ENCODE results near the gene KCNK7.

The KCNK7 gene

GRCh38 chr11:65607614-65608426 lies 12.2 kb upstream of the KCNK7 start:
- ATAC-seq = no peak; the same call in 1 of the 3 replicates
- no peak for TF ChIP-seq ARNTL (CRISPR knock-in tag; IDR thresholded peaks at IDR 0.05; ENCODE audit: borderline replicate concordance, low read depth)
- no peak for TF ChIP-seq TOX (CRISPR knock-in tag; IDR thresholded peaks at IDR 0.05; ENCODE audit: borderline replicate concordance)
- TF ChIP-seq CREB5 (CRISPR knock-in tag; IDR thresholded peaks at IDR 0.05; ENCODE audit: low read depth) = no peak
- TF ChIP-seq PATZ1 (CRISPR knock-in tag; IDR thresholded peaks at IDR 0.05; ENCODE audit: borderline replicate concordance) = no peak
- TF ChIP-seq GLIS3 (CRISPR knock-in tag; IDR thresholded peaks at IDR 0.05) = no peak
- no peak for TF ChIP-seq TCF4 (CRISPR knock-in tag; IDR thresholded peaks at IDR 0.05; ENCODE audit: borderline replicate concordance)
- no peak for TF ChIP-seq ZNF565 (CRISPR knock-in tag; conservative IDR thresholded peaks at IDR 0.05; ENCODE audit: low read depth)

- ATAC-seq = peak; percentile 99
- TF ChIP-seq PPARA (CRISPR knock-in tag; IDR thresholded peaks at IDR 0.05; ENCODE audit: borderline replicate concordance) (no peak), GLIS3 (CRISPR knock-in tag; IDR thresholded peaks at IDR 0.05) (no peak), ZNF565 (CRISPR knock-in tag; conservative IDR thresholded peaks at IDR 0.05; ENCODE audit: low read depth) (no peak), TSHZ2 (CRISPR knock-in tag; IDR thresholded peaks at IDR 0.05) (no peak), ZNF70 (CRISPR knock-in tag; IDR thresholded peaks at IDR 0.05) (no peak), TOX (CRISPR knock-in tag; IDR thresholded peaks at IDR 0.05; ENCODE audit: borderline replicate concordance) (no peak)
Measured at GRCh38 chr11:65606876-65607613, 11.4 kb upstream of the KCNK7 start.

- TF ChIP-seq ZNF8 (CRISPR knock-in tag; IDR thresholded peaks at IDR 0.05) (no peak), ZFP30 (CRISPR knock-in tag; IDR thresholded peaks at IDR 0.05) (no peak), ISL1 (CRISPR knock-in tag; IDR thresholded peaks at IDR 0.05) (no peak), ZC3H10 (CRISPR knock-in tag; IDR thresholded peaks at IDR 0.05) (no peak), ESRRG (CRISPR knock-in tag; IDR thresholded peaks at IDR 0.05) (no peak), ZFP3 (CRISPR knock-in tag; IDR thresholded peaks at IDR 0.05) (no peak), GLIS3 (CRISPR knock-in tag; IDR thresholded peaks at IDR 0.05) (no peak), TOX (CRISPR knock-in tag; IDR thresholded peaks at IDR 0.05; ENCODE audit: borderline replicate concordance) (no peak), TCF4 (CRISPR knock-in tag; IDR thresholded peaks at IDR 0.05; ENCODE audit: borderline replicate concordance) (no peak), CREB5 (CRISPR knock-in tag; IDR thresholded peaks at IDR 0.05; ENCODE audit: low read depth) (no peak)
- ATAC-seq = no peak
Measured at GRCh38 chr11:65604258-65604657, 8.7 kb upstream of the KCNK7 start.

GRCh38 chr11:65599955-65600246 lies 4.3 kb upstream of the KCNK7 start:
- ATAC-seq = no peak

More at GRCh38 chr11:65599955-65600246, 4.3 kb upstream of the KCNK7 start:
- TF ChIP-seq CREB5 (CRISPR knock-in tag; IDR thresholded peaks at IDR 0.05; ENCODE audit: low read depth) (no peak), ZNF70 (CRISPR knock-in tag; IDR thresholded peaks at IDR 0.05) (no peak), TOX (CRISPR knock-in tag; IDR thresholded peaks at IDR 0.05; ENCODE audit: borderline replicate concordance) (no peak), CSDC2 (CRISPR knock-in tag; IDR thresholded peaks at IDR 0.05) (no peak), POU6F1 (CRISPR knock-in tag; IDR thresholded peaks at IDR 0.05; ENCODE audit: borderline replicate concordance, low read depth) (no peak), OSR1 (CRISPR knock-in tag; IDR thresholded peaks at IDR 0.05) (no peak), ZNF565 (CRISPR knock-in tag; conservative IDR thresholded peaks at IDR 0.05; ENCODE audit: low read depth) (no peak), ESRRG (CRISPR knock-in tag; IDR thresholded peaks at IDR 0.05) (no peak)

Data from SK-N-SH treated with all-trans-retinoic acid at 6 μM for 48 hours (cell line).